Measurements from ENCODE around the gene HOOK2. TPM values are rescaled to one million over a fixed set of nuclear protein-coding genes. Genes with fewer than 3 reads are reported as not detected.
A peak's percentile ranks its signal among the peaks of the same experiment; 100 is the strongest.

The HOOK2 gene
- total and polyA plus RNA-seq, 9 of the 15 experiments (the other 6 are each of a cell fraction or from before 2014, with no cell fraction given), result 1.3 to 17.2 (median 9.9) TPM

DNA sequence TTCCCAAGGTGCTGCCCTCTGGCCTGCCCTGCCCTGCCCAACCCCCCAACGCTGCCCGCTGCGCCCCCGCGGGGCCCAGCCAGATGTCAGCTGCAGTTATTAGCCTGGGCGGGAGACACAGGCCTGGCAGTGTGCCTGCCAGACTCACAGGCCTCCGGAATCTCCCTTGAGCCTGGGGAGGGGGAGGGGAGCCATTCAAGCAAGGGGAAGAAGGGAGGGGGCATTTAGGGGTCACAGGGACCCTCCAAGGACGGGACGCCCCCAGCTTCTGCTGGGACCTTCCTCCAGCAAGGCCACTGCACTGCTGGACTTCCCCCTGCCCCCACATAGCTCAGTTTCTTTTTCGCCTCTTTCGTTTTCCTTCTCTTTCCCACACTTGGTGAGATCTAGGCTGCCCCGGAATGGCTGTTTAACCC lies 13.3 kb upstream of the HOOK2 start:
- WGBS (ENCODE audit: insufficient coverage, low coverage, missing lambda C conversion rate), result 7% methylated on average over 12 of the region's 12 CpGs
- H2AFZ ChIP-seq (ENCODE audit: low read depth, low read length), result peak overlapping the region; percentile 76
- H3K4me3 ChIP-seq, result peak overlapping the region; percentile 83
- ChIA-PET POLR2A (interaction anchor here (0.6 to 2.3 kb wide), 8 partner anchors 10 to 607 kb away, joined by 3 to 15 read pairs (median 3); no protein-coding TSS in a partner anchor), CTCF (ENCODE audit: low intra/inter-chr PET ratio) (no interaction called here)
- H3K79me2 ChIP-seq (ENCODE audit: control insufficient read depth, insufficient read depth, low read length), result peaks cover 35% of the 10 kb centered on the region
- no TSS peak for BruUV-seq (replicated peaks)
- no peaks in the 10 kb centered on the region for H3K36me3 ChIP-seq (ENCODE audit: control insufficient read depth, insufficient read depth, low read length)
- H3K4me2 ChIP-seq (ENCODE audit: insufficient read depth, low read length), result peak overlapping the region; percentile 82
- peak overlapping the region; percentile 89 for H3K27ac ChIP-seq (ENCODE audit: extremely low read depth, low read depth, low read length)
- H3K9me3 ChIP-seq (replicated peaks; ENCODE audit: control insufficient read depth, insufficient read depth, low read depth, low read length), result no peaks in the 10 kb centered on the region
- peaks cover 60 to 88% of the 10 kb centered on the region in 2 experiments for H3K4me1 ChIP-seq (replicated peaks in 1 of 2; ENCODE audit: control insufficient read depth in 2 of 2, insufficient read depth in 2 of 2, low read length in 2 of 2)
- no peaks in the 10 kb centered on the region for H3K27me3 ChIP-seq (ENCODE audit: control insufficient read depth in 2 of 2, insufficient read depth in 2 of 2, low read length in 2 of 2)
- peaks cover 13% of the 10 kb centered on the region; the same call in 1 of the 2 replicates for H4K20me1 ChIP-seq (replicated peaks; ENCODE audit: control insufficient read depth, insufficient read depth, low read length)
- H3K9me1 ChIP-seq (ENCODE audit: control insufficient read depth, insufficient read depth, low read length), result no peaks in the 10 kb centered on the region
- FAIRE-seq (no peak), DNase-seq (ENCODE audit: extremely low read depth in 1 of 4, low spot score in 3 of 4) (peak in 2 of 4 experiments; percentile 53 to 79), ATAC-seq (no peak)
- in situ Hi-C loops (cut with MboI) (no loop called here), intact Hi-C loops (cut with micrococcal nuclease) (no loop called here)
- H3K9ac ChIP-seq (ENCODE audit: insufficient read depth in 1 of 2, low read depth in 2 of 2, low read length in 2 of 2), result peak overlapping the region; percentile 73 to 87
- TF ChIP-seq ZBTB7A (IDR thresholded peaks at IDR 0.05; ENCODE audit: borderline replicate concordance, control insufficient read depth, low read depth, low read length) (peak; percentile 88), CBX3 (IDR thresholded peaks at IDR 0.05; ENCODE audit: borderline replicate concordance in 1 of 2, low read length in 2 of 2) (no peak), ZNF764 (CRISPR knock-in tag; IDR thresholded peaks at IDR 0.05; ENCODE audit: low read depth) (no peak), NELFE (IDR thresholded peaks at IDR 0.05; ENCODE audit: insufficient read depth, insufficient read length) (no peak), CTBP1 (IDR thresholded peaks at IDR 0.05; ENCODE audit: borderline replicate concordance) (no peak), ARNT (IDR thresholded peaks at IDR 0.05) (0 out of 4 replicates have a peak, but pooled peaks of 1 of the 2 experiments have one; percentile 24), NFATC3 (IDR thresholded peaks at IDR 0.05) (peak; percentile 23; the same call in 1 of the 2 replicates), PHTF2 (CRISPR knock-in tag; IDR thresholded peaks at IDR 0.05) (no peak), HDAC3 (IDR thresholded peaks at IDR 0.05; ENCODE audit: borderline replicate concordance, partially characterized antibody) (no peak), NFIC (IDR thresholded peaks at IDR 0.05) (peak; percentile 89), SMAD1 (IDR thresholded peaks at IDR 0.05; ENCODE audit: low read depth, low read length, partially characterized antibody) (peak; percentile 26), ELF2 (CRISPR knock-in tag; IDR thresholded peaks at IDR 0.05) (no peak), ZNF583 (CRISPR knock-in tag; IDR thresholded peaks at IDR 0.05) (no peak), ETS2 (tag; IDR thresholded peaks at IDR 0.05; ENCODE audit: borderline replicate concordance, poor library complexity, severe bottlenecking) (no peak), ZNF76 (CRISPR knock-in tag; IDR thresholded peaks at IDR 0.05; ENCODE audit: borderline replicate concordance) (no peak), ZNF778 (CRISPR knock-in tag; IDR thresholded peaks at IDR 0.05) (no peak), BHLHE40 (IDR thresholded peaks at IDR 0.05; ENCODE audit: low read length) (no peak), STAT5B (CRISPR knock-in tag; IDR thresholded peaks at IDR 0.05) (no peak), SRSF7 (optimal IDR thresholded peaks at IDR 0.05; ENCODE audit: low read depth, low read length) (no peak)
- TF ChIP-seq, protein P1, sequence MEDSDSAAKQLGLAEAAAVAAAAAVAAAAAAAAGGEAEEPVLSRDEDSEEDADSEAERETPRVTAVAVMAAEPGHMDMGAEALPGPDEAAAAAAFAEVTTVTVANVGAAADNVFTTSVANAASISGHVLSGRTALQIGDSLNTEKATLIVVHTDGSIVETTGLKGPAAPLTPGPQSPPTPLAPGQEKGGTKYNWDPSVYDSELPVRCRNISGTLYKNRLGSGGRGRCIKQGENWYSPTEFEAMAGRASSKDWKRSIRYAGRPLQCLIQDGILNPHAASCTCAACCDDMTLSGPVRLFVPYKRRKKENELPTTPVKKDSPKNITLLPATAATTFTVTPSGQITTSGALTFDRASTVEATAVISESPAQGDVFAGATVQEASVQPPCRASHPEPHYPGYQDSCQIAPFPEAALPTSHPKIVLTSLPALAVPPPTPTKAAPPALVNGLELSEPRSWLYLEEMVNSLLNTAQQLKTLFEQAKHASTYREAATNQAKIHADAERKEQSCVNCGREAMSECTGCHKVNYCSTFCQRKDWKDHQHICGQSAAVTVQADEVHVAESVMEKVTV (CRISPR knock-in tag; IDR thresholded peaks at IDR 0.05), result no peak
- TF ChIP-seq, protein P2, sequence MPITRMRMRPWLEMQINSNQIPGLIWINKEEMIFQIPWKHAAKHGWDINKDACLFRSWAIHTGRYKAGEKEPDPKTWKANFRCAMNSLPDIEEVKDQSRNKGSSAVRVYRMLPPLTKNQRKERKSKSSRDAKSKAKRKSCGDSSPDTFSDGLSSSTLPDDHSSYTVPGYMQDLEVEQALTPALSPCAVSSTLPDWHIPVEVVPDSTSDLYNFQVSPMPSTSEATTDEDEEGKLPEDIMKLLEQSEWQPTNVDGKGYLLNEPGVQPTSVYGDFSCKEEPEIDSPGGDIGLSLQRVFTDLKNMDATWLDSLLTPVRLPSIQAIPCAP (CRISPR knock-in tag; IDR thresholded peaks at IDR 0.05; ENCODE audit: borderline replicate concordance), result no peak
